GM21825 (cell line): ENCODE data around the gene MGAT4A.
A peak's percentile ranks its signal among the peaks of the same experiment; 100 is the strongest.
"Not testable (repeated sequence)": the region's sequence is repeated elsewhere in the genome, so short reads cannot be mapped to it uniquely, and the experiment has no call there.

Experiments
- ATAC-seq: cut with Tn5 transposase; IDR thresholded peaks from one replicate; pipeline ENCODE4 v1.9.1; 2021; ENCODE audit warnings: mild to moderate bottlenecking, moderate library complexity; ENCODE audit not compliant: unreplicated experiment

The MGAT4A gene

GRCh38 chr2:98730707-98731040 is 258 bp downstream of the MGAT4A start:
- ATAC-seq, result peak; percentile 50

- peak; percentile 34 for ATAC-seq
These were observed 752 bp downstream of the MGAT4A start for GRCh38 chr2:98730053-98730706.

- ATAC-seq, result no peak
These were observed 1.3 kb downstream of the MGAT4A start for GRCh38 chr2:98729652-98730051.

- not testable (repeated sequence) for ATAC-seq
These were observed 2.7 kb downstream of the MGAT4A start for GRCh38 chr2:98728088-98728718.

GRCh38 chr2:98727369-98728087 is 3.4 kb downstream of the MGAT4A start:
- no peak for ATAC-seq

GRCh38 chr2:98726735-98727368 is 4.1 kb downstream of the MGAT4A start:
- no peak for ATAC-seq

GRCh38 chr2:98726205-98726604 is 4.7 kb downstream of the MGAT4A start:
- ATAC-seq, result no peak

GRCh38 chr2:98720286-98720685 is 10.6 kb downstream of the MGAT4A start:
- no peak for ATAC-seq

GRCh38 chr2:98717621-98718020 is 13.3 kb downstream of the MGAT4A start:
- no peak for ATAC-seq

GRCh38 chr2:98716786-98717185 is 14.1 kb downstream of the MGAT4A start:
- no peak for ATAC-seq

- no peak for ATAC-seq
These were observed 15.0 kb downstream of the MGAT4A start for GRCh38 chr2:98715812-98716451.

- peak; percentile 76 for ATAC-seq
These were observed 17.5 kb downstream of the MGAT4A start for GRCh38 chr2:98713332-98714015.

GRCh38 chr2:98712145-98712544 is 18.8 kb downstream of the MGAT4A start:
- ATAC-seq, result no peak

GRCh38 chr2:98711506-98711905 is 19.4 kb downstream of the MGAT4A start:
- no peak for ATAC-seq

GRCh38 chr2:98710734-98711133 is 20.2 kb downstream of the MGAT4A start:
- no peak for ATAC-seq

- no peak for ATAC-seq
These were observed 21.4 kb downstream of the MGAT4A start for GRCh38 chr2:98709535-98709934.

- no peak for ATAC-seq
These were observed 22.3 kb downstream of the MGAT4A start for GRCh38 chr2:98708396-98709186.

GRCh38 chr2:98706591-98706990 is 24.3 kb downstream of the MGAT4A start:
- no peak for ATAC-seq

- no peak for ATAC-seq
These were observed 25.7 kb downstream of the MGAT4A start for GRCh38 chr2:98705333-98705617.
